Uterus (tissue), 4 donors: ENCODE measurements around the gene BTBD18. TPM values are rescaled to one million over a fixed set of nuclear protein-coding genes. Genes with fewer than 3 reads are reported as not detected.

ENCODE experiments used
- DNase-seq, 2 donors: peaks; one replicate each; pipeline ENCODE4 v3.0.0-alpha.2; 2019 to 2020
- H3K27ac ChIP-seq, 2 donors: fragments of 200-600 bp; sonication (generic); 1 replicate in 1 of 2; 2 replicates in 1 of 2; pipeline ENCODE4 v1.5.1; 2016 to 2018
- H3K27me3 ChIP-seq, 2 donors: fragments of 200-600 bp; sonication (generic); one replicate each; pipeline ENCODE4 v1.5.1; 2018 to 2019; ENCODE audit warnings: control low read depth in 1 of 2
- H3K36me3 ChIP-seq, 2 donors: fragments of 200-600 bp; sonication (generic); one replicate each; pipeline ENCODE4 v1.5.1; 2019; ENCODE audit warnings: control low read depth in 1 of 2
- H3K4me1 ChIP-seq, 2 donors: fragments of 200-600 bp; sonication (generic); one replicate each; pipeline ENCODE4 v1.5.1; 2018 to 2019; ENCODE audit warnings: control low read depth in 1 of 2
- H3K4me3 ChIP-seq, 2 donors: fragments of 200-600 bp; sonication (generic); 1 replicate in 1 of 2; 2 replicates in 1 of 2; pipeline ENCODE4 v1.5.1; 2018 to 2019; ENCODE audit warnings: mild to moderate bottlenecking in 1 of 2
- H3K9me3 ChIP-seq, 2 donors: fragments of 200-600 bp; sonication (generic); one replicate each; pipeline ENCODE4 v1.5.1; 2019; ENCODE audit warnings: control low read depth in 1 of 2
- POLR2A ChIP-seq, 2 donors: fragments of 450-650 bp; IDR thresholded peaks; one replicate each; pipeline ENCODE4 v1.6.1; 2016; ENCODE audit warnings: antibody characterized with exemption in 2 of 2, mild to moderate bottlenecking in 1 of 2, moderate library complexity in 1 of 2
- intact Hi-C: fragments of 100-400 bp; cut with DNase I; formaldehyde crosslinking; loops from one replicate; pipeline ENCODE4 v1.15.1; 2023; ENCODE audit warnings: low total_unique reads
- small RNA-seq: library from RNA; depleted of rRNA; stranded (forward); fragments of <200 nt; gene quantifications from one replicate; pipeline ENCODE3, GENCODE V24; 2016
- total RNA-seq, 4 donors: library from RNA; depleted of rRNA in 3 of 4; stranded (reverse); fragments of >200 nt in 3 of 4; gene quantifications; one replicate each; pipeline versions ENCODE4 v1.1.0 to v1.2.4, GENCODE V29; 2014 to 2023
- TF ChIP-seq, protein P1 (sequence below), 4 experiments: fragments of 200-600 bp in 2 of 4; fragments of 450-650 bp in 2 of 4; sonication (generic) in 2 of 4; IDR thresholded peaks; one replicate each; pipeline ENCODE4 v1.5.1; 2016 to 2019; ENCODE audit warnings: antibody characterized with exemption in 4 of 4, mild to moderate bottlenecking in 2 of 4, moderate library complexity in 1 of 4
- donor health status: DM: yes; HTN: yes; CAD: no.

BTBD18 gene
- total RNA-seq, 4 donors from 2014 or later: not detected

DNA sequence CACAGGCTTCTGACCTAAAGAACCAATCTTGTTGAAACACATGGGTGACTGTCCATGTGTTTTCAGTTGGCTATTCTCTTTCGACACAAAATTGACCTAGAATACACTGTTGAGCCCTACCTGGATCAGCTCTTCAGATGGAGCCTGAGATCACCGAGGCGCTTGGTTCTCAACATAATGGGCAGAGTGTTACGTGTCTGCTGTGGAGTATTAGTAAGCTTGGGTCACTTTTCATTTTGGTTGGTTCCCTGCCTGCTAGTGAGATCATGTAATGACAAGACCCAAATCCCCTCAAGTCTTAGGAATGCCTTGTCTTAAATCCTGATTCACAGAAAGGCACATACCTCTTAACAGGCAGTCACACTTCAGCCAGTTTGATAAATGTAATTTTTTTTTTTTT lies 48.3 kb downstream of the BTBD18 start:
- no peak for DNase-seq
- Histone ChIP-seq H3K4me1 (no peaks in the 10 kb centered on the region), H3K36me3 (no peaks in the 10 kb centered on the region), H3K27ac (no peak overlapping the region), H3K4me3 (no peak overlapping the region), H3K27me3 (no peaks in the 10 kb centered on the region), H3K9me3 (no peaks in the 10 kb centered on the region)
- intact Hi-C loops: no loop called here
- TF ChIP-seq, protein P1, sequence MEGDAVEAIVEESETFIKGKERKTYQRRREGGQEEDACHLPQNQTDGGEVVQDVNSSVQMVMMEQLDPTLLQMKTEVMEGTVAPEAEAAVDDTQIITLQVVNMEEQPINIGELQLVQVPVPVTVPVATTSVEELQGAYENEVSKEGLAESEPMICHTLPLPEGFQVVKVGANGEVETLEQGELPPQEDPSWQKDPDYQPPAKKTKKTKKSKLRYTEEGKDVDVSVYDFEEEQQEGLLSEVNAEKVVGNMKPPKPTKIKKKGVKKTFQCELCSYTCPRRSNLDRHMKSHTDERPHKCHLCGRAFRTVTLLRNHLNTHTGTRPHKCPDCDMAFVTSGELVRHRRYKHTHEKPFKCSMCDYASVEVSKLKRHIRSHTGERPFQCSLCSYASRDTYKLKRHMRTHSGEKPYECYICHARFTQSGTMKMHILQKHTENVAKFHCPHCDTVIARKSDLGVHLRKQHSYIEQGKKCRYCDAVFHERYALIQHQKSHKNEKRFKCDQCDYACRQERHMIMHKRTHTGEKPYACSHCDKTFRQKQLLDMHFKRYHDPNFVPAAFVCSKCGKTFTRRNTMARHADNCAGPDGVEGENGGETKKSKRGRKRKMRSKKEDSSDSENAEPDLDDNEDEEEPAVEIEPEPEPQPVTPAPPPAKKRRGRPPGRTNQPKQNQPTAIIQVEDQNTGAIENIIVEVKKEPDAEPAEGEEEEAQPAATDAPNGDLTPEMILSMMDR (IDR thresholded peaks at IDR 0.05): no peak
- no peak for TF ChIP-seq POLR2A (IDR thresholded peaks at IDR 0.05)

DNA sequence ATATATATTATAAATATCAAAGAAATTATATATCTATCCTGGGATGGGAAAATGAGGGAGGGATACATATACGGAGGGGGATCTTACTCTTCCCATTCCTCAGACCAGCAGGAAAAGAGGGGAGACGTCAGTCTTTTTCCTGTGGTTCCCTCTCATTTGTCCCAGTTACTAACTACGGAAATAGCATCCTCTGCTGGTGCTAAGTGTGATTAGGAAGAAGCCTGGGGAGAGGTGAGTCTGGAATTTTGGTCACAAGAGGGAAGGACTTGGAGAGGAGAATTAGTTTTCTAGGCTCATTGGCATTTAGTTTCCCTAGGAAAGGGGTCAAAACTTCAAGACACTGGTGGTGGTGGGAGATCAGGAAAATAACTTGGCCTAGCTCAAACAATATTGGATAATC lies 51.2 kb downstream of the BTBD18 start:
- Histone ChIP-seq H3K4me1 (no peaks in the 10 kb centered on the region), H3K27me3 (no peaks in the 10 kb centered on the region), H3K36me3 (no peaks in the 10 kb centered on the region), H3K27ac (no peak overlapping the region), H3K4me3 (no peak overlapping the region), H3K9me3 (no peaks in the 10 kb centered on the region)
- intact Hi-C loops: no loop called here
- DNase-seq: no peak
- TF ChIP-seq, protein P1 (IDR thresholded peaks at IDR 0.05): no peak
- TF ChIP-seq POLR2A (IDR thresholded peaks at IDR 0.05): no peak

DNA sequence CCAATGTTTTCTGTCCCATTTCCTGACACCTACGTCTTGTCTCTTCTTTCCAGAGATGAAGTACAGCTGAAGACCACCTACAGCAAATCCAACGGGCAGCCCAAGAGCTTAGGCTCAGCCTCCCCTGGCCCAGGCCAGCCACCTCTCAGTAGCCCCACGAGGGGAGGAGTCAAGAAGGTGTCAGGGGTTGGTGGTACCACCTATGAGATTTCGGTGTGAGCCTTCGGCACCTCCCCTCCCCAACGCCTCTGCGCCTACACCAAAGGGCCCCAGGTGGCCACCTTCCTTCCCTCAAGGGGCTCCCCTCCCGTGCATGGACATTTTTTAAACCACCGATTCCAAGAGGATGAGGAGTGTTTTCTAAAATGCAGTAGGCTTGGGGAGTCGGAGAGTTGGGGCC lies 51.8 kb downstream of the BTBD18 start:
- TF ChIP-seq, protein P1 (IDR thresholded peaks at IDR 0.05): no peak
- no peak for TF ChIP-seq POLR2A (IDR thresholded peaks at IDR 0.05)
- no peaks in the 10 kb centered on the region for H3K36me3 ChIP-seq
- intact Hi-C loops: no loop called here
- no peak for DNase-seq
- no peak overlapping the region for H3K27ac ChIP-seq
- no peaks in the 10 kb centered on the region for H3K27me3 ChIP-seq
- no peak overlapping the region for H3K4me3 ChIP-seq
- no peaks in the 10 kb centered on the region for H3K4me1 ChIP-seq
- H3K9me3 ChIP-seq: no peaks in the 10 kb centered on the region

DNA sequence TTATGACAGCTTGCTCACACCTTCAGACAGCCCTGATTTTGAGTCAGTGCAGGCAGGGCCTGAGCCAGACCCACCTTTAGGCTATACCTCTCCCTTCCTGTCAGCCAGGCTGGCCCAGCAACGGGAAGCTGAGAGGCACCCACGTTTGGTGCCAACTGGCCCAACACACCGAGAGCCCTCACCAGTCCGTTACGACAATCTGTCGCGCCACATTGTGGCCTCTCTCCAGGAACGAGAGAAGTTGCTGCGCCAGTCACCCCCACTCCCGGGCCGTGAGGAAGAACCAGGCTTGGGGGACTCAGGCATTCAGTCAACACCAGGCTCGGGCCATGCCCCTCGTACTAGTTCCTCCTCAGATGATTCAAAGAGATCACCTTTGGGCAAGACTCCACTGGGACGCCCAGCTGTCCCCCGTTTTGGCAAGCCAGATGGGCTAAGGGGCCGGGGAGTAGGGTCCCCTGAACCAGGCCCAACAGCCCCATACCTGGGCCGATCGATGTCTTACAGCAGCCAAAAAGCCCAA lies 52.7 kb downstream of the BTBD18 start:
- Histone ChIP-seq H3K4me3 (no peak overlapping the region), H3K27me3 (no peaks in the 10 kb centered on the region), H3K4me1 (no peaks in the 10 kb centered on the region), H3K27ac (no peak overlapping the region), H3K36me3 (no peaks in the 10 kb centered on the region), H3K9me3 (no peaks in the 10 kb centered on the region)
- intact Hi-C loops: no loop called here
- DNase-seq: no peak
- no peak for TF ChIP-seq POLR2A (IDR thresholded peaks at IDR 0.05)
- TF ChIP-seq, protein P1 (IDR thresholded peaks at IDR 0.05): no peak

Small RNA genes lying within 50 kb of the gene (small RNA-seq; reads per million reads assigned to genes)
- gene AP001931.1 (not detected), gene TMX2-CTNND1 (not detected)

Other genes starting within 250 kb of the BTBD18 start
- gene SLC43A1, start 236.1 kb downstream of the BTBD18 start, total RNA-seq: 10 to 100 TPM; 13.1 to 48.4 (median 22.5) TPM
- 10 to 100 TPM in 3 of 4 donors, 1 to 10 TPM in 1; 7.7 to 47.4 (median 19.6) TPM for gene TIMM10, start 221.1 kb downstream of the BTBD18 start, total RNA-seq
- gene SMTNL1, start 214.2 kb downstream of the BTBD18 start, total RNA-seq: not detected
- 10 to 100 TPM; 28.3 to 87.9 (median 84.2) TPM for gene UBE2L6, start 184.1 kb downstream of the BTBD18 start, total RNA-seq
- 100 to 1,000 TPM in 3 of 4 donors, 10 to 100 TPM in 1; 39.3 to 742 (median 362) TPM for gene SERPING1, start 154.1 kb downstream of the BTBD18 start, total RNA-seq
- 1 to 10 TPM in 3 of 4 donors, under 1 TPM in 1; 0.26 to 7.6 (median 2.7) TPM for gene YPEL4, start 101.9 kb downstream of the BTBD18 start, total RNA-seq
- 10 to 100 TPM in 2 of 4 donors, 1 to 10 TPM in 2; 3.1 to 24.4 (median 12.2) TPM for gene CLP1, start 94.1 kb downstream of the BTBD18 start, total RNA-seq
- gene ZDHHC5, start 83.7 kb downstream of the BTBD18 start, total RNA-seq: 10 to 100 TPM; 27.2 to 50.6 (median 34.6) TPM
- gene MED19, start 39.6 kb downstream of the BTBD18 start, total RNA-seq: 10 to 100 TPM in 1 of 4 donors, 1 to 10 TPM in 3; 5.9 to 11.3 (median 9.1) TPM
- 10 to 100 TPM; 23.3 to 62.1 (median 49.8) TPM for gene TMX2, start 39.2 kb downstream of the BTBD18 start, total RNA-seq
- 100 to 1,000 TPM in 2 of 4 donors, 10 to 100 TPM in 2; 78.3 to 475 (median 105) TPM for gene SELENOH, start 10.3 kb downstream of the BTBD18 start, total RNA-seq
- 100 to 1,000 TPM in 3 of 4 donors, 10 to 100 TPM in 1; 54.1 to 226 (median 166) TPM for gene CTNND1, start 10.0 kb upstream of the BTBD18 start, total RNA-seq